Hematopoietic multipotent progenitor cell treated with erythropoietin and hydrocortisone succinate and interleukin-3 and kit ligand, for 17 days (in vitro differentiated cells): ENCODE results near the gene UBL3.

ENCODE experiments used
- DNase-seq: peaks from one replicate; pipeline ENCODE4 v3.0.0-alpha.2; 2015; ENCODE audit warnings: low spot score

The UBL3 gene, protein sequence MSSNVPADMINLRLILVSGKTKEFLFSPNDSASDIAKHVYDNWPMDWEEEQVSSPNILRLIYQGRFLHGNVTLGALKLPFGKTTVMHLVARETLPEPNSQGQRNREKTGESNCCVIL

DNA sequence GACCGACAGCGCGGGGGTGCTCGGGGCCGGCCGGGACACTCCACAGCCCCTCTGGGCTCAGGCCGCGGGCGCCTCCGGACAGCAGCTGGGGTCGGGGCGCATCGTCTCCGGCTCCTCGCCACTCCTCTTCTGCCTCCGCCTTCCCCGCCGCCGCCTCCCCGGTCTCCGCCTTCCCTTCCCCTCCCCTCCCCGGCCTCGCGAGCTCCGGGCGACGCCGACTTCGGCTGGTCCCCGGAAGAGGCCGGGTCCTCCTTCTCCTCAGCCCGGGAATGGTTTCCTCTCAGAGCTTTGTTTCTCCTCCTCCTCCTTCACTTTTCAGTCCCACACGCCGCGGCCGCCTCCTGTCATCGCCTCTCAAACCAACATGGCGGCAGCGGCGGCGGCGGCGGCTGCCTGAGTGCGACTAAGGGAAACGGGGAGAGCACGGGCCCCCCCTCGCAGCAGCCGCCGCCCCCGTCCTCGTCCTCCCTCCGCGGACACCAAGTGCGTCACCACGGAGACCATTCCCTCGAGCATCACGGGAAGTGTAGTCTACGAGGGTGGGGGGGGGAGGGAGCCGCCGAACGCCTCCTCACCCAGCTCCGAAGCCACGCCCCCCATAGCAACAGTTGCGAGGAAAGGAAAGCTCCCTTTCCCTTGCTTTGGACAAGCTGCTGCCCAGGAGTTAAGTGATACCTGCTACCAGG, at the start of gene UBL3:
TSS of gene UBL3 (minus strand) at position 405 of the 686 bp plus-strand sequence. CDS start 1,079 bp downstream, outside the sequence.
- peak; percentile 83 for DNase-seq

DNA sequence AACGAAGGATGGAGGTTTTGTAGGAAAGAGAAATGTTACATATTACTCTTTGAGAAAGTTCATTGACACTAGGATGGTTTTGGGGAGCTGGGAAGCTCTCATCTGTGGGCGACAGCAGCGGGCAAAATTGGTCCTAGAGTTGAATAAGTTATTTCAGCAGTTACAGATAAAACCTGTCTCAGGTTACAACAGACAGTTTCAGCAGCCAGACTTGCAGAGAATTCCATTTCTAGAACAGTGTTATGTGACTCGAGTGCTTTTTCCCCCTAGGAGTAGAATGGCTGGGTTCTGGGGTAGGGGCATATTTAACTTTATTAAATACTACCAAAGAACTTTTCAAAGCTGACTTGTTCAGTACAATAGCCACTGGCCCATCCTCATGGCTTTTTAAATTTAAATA, 46.7 kb upstream of the UBL3 start:
- no peak for DNase-seq

DNA sequence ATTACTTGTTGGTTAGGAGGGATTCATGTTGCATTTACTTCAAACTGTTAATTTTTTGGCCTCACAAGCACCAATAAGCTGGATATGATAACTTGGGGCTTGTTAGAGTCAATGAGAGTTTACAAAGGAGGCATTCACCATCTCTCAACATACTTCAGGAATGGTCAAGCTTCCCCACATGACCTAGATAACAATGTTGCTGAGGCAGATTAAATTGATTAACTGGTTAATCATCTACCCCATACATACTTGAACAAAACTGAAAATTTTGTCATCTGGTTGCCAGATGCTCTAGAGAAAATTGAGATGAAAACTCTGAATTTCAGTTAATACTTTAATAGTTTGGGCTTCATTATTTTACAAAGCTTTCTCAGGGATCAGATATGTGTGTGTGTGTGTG, 43.0 kb upstream of the UBL3 start:
- no peak for DNase-seq

DNA sequence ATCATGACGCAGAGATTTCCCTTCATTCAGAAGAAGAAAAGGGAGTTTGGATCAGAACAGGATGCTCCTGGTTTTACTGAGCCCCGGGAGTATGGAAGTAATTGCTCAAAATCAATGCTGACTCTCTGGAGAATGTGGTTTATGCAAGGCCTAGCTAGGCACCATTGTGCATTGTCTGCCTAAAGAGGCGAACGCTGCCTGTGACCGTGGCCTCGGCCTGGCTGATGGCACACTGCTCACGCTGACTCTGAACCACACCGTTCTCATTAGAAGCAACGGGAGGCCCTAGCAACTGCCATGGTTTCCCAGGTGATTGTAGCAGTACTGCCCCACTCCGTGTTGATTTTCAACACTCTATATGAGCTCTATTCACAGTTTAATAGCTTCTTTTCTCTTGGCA, 41.7 kb upstream of the UBL3 start:
- DNase-seq: no peak

DNA sequence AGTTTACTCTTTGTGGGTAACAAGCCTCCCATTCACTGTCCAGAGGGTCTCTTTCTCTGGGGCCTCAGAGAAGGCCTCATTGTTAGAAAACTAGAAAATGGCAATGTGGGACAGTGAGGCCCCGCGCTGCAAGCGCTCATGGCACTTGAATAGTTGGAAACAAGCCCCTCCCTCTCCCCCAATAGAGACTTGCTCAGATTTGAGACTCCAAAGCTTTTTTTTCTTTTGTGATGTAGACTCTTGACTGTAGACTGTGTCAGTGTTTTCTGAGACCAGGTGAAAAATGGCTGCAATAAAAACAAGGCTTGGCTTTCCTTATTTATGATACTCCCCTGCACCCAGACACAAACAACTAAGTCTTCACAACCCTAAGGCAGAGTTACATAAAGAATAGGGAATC, 38.7 kb upstream of the UBL3 start:
- no peak for DNase-seq

DNA sequence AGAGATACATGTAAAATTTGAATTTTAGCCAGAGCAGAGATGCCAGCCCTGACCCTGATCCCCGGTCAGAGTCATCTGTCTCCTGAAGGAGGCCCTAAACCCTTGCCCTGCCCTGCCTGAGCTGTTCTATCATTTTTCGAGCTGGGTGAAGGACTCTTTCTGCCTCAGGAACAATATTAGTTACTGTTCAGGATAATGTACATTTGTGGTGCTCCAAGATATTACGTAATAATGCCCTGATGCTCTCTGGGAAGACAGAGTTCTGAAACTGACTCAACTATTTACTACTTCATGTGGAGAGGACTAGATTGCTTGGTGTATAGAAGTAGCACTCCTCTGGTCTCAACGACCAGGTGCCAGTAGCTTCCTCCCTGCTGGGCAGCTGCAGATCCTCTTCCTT, 37.9 kb upstream of the UBL3 start:
- DNase-seq: no peak

DNA sequence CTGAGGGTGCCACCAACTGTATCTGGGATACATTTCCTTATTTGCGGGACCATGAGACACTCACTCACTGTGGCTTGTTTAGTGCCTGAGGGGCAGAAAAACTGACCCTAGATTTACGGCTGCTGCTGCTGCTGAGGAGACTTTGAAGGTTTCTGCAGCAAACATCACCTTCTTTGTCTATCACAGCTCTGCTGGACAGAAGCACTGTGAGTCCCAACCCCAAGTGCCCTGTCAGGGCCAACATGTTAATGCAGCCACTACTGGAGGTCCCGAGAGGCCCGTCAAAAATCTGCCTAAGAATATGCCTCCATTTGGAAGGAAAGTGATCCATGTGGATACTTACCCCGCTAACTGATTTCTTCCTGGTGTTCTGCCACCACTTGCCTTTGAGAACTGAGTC, 37.3 kb upstream of the UBL3 start:
- no peak for DNase-seq

DNA sequence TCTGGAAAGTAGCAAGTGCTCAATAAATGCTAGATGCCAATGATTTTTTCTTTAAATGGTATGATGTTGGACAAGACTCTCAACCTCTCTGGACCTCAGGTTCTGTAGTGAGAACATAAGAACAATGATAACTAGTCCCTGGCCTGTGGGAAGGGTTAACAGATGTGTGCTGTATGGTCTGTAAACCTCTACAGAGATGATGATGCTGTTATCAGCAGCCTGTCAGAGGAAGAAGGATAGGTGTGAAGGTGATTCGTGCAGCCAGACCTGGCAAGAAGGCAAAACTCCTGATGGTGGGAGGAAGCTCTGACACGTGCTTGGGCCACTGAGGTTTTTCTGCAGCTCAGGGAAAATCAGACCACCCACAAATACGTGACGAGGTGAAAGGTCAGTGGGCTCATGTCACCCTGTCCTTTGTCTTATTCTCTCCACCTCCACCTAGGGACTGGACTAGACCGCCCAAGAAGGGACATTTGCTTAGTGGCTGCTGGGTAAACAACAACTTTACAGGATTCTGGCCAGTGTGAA, 36.7 kb upstream of the UBL3 start:
- DNase-seq: no peak

DNA sequence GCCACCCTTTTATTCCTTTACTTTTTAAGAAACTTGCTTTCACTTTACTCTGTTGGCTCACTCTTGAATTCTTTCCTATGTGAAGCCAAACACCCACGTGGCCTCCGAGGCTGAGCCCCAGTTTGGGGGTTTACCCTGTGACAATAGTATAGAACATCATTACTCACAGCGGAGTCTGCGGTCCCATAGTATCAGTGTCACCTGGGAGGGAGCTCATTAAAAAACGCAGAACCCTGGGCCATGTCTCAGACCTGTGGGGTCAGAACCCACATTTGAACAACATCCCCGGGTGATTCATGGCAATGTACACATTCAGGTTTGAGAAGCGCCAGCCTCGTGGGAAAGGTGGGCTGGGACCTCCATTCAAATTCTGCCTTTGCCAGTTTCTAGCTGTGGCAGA, 36.0 kb upstream of the UBL3 start:
- no peak for DNase-seq

DNA sequence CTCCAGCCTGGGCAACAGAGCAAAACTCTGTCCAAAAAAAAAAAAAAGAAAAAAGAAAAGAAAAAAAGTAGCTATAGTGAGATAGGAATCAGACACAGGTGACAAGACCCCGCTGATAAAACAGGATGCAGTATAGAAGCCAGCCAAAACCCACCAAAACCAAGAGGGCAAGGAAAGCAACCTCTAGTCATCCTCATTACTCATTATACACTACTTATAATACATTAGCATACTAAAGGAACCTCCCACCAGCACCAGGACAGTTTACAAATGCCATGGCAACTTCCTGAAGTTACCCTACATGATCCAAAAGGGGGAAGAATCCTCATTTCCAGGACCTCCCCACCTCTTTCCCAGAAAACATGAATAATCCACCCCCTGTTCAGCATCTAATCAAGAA, 35.6 kb upstream of the UBL3 start:
- no peak for DNase-seq

DNA sequence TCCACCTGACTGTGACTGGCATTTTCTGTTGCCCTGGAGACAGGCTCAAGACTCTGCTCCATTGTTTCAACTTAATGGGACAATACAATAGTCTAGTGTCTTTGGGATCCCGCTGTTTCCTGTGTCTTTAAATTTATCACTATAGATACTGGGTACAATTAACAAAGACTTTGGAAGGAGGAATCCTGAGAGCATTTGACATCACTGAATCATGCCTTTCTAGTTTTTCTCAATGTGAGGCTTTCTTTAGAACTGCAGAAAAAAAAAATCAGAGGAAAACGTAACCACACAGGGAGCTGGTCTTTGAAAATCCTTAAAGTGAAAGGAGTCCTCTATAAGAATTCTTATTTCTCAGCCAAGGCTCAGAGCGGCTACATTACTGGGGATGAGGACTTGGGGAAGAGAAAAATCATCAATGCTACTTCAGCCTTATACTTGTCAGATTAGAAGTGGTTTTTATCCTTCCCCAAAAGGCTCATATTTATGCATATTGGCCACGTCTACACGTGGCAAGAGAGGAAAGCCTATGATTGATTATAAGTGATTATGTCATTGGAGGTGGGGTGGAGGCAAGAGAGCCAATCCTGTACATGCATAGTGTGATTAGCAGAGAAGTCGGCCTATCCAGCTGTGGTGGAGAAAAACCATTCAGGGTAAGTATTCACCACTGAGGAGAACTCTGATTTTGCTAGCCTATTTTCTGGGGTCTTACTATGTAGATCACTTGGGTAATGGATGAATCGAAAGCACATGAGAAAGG, 34.4 kb upstream of the UBL3 start:
- no peak for DNase-seq

DNA sequence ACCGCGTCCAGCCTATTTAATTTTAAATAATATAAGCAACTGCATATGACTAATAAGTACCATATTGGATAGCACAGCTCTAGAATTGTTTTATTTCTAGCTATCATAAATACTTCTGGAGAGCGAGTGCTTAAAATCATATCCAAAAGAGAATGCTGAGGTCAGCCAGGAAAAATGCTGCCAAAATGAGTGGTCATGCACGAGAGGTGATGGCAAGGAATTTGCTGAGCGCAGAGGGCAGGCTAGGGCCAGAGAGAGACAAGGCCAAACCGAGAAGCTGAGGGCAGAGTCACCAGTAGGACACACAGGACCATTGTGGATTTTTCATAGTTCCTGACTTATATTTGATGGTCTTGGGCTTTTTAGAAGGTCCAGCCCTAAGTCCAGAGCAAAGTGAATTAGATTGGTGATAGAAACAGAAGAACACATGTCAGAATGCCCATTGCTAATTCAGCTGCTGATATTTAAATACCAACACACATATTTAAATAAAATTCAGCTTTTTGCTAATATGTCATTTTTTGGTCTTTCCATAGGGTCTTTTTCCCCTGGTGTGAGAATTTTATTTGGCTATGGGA, 33.6 kb upstream of the UBL3 start:
- no peak for DNase-seq

DNA sequence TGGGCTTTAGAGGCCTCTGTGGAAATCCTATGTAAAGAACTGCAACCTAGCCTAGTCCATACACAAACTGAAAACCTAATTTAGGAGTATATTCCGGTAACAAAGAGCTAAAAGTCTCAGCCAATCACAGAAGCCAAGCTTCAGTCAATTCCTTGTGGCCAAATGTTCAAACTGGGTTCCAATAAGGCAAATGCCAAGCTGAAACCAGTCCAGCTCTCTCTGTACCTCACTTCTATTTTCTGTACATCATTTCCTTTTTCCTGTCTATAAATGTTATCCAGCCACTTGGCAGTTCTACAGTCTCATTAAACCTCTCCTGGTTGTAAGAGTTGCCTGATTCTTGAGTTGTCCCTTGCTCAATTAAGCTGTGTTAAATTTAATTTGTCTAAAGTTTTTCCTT, 31.7 kb upstream of the UBL3 start:
- no peak for DNase-seq

DNA sequence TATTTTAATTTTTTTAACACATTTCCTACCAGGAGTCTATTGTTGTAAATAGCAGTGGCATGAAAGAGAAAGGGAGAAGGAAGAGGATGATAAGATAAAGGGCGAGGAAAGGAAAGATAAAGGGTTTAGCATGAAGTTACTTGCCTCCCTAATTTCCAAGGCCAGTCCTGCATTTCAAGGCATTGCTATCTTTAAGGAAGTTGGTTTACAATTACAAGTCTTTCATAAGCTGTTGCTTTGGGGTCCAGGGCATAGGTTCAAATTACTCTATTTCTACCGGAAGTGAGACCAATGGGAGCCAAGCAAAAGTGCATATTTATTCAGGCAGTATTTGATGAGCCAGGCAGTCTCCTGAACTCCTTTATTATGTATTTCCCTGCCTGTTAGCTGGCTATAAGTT, 27.7 kb upstream of the UBL3 start:
- DNase-seq: no peak

DNA sequence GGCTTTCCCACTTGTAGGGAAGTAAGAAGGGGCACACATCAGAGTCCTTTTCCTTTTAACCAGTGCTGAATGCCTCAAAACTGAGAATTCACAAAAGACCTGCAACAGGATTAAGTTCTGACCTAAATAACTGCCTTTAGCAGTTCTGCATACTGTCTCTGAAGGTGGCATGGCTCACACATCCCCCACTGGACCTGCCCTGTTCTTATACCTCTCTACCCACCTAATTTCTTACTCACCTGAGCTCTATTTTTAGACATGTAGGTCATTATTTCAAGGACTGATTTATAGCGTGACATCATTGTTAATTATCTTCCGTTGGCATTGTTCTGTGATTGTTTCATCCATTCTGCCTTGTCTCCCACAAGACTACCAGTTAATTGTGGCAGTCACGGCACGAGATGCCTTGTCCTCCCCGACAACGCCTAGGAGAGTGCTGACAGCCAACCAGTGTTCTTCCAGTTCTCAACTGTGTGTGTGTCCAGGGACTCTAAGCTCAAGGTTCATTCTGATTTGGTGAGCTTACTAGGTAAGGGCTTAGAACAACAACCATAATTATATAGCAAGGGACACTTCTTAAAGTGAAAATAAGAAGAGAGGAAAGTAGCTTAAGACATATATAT, 27.1 kb upstream of the UBL3 start:
- no peak for DNase-seq

DNA sequence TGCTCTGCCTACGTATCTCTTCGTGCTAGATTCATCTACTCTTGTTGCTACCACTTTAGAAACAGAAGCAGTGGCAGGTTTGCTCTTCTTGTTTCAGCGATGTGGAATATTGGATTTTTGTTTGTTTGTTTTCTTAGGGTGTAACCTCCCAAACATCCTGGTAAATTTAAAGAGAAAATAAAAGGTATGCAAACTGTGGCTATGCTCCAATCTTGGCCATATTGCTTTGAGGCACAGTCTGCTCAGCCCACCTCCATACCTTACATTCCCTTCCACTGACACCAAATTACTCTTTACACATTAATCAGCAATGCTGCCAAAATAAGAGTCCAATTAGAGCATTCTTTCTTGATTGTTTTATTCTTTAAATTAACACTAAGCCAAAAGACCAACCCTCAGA, 25.2 kb upstream of the UBL3 start:
- no peak for DNase-seq

DNA sequence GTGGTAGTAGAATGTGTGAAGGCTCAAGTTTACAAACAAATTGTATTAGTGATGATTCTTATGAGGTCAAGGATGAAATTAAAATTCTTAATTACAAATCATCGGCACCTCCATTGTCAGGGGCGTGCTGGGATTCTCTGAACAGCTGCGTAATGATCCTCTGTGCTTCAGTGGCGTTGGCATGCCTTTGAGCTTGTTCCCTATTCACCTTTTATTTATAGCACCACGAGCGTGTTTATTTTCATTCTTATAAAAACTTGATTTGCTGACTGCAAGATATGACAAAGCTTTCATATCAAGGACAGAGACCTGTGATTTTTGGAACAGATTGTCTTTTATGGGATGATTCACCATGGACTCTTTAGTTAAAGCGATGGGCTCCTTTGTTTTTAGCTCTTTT, 18.2 kb upstream of the UBL3 start:
- no peak for DNase-seq

DNA sequence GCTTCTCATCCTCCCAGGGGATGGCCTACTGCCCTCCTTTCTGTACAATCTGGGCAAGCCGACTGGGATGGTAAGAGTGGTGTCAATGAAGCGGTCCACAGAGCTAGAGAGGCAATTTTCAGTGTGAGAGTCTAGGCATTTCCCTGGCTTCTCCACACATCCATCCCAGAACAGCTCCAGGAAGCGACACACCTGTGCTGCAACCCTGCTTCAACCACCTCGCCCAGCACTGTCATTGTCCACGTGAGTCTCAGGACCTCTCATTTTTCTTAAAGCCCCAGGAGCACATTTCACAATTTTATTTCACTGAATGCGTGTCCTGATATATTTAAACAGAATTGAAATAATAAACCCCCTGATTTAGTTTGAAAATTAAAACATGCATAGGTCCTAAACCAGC, 15.5 kb upstream of the UBL3 start:
- no peak for DNase-seq

DNA sequence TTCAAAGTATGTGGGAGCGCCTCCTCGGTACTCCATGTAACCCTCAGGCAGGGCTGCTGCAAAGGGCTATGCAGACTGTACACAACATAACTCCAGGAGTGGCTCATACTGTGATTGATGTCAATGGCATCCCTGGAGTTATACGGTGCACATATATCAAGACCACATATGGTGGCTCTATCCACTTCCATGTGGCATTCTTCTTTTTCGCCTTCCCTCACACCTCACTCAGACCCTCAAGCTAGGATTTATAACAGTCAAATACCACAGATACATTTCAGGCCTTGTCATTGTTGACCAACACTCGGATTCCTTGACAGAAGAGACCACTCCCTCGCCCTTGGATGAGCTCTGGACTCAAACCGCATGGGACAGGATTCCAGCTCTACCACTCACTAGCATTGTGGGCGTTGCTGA, 11.3 kb upstream of the UBL3 start:
- no peak for DNase-seq

DNA sequence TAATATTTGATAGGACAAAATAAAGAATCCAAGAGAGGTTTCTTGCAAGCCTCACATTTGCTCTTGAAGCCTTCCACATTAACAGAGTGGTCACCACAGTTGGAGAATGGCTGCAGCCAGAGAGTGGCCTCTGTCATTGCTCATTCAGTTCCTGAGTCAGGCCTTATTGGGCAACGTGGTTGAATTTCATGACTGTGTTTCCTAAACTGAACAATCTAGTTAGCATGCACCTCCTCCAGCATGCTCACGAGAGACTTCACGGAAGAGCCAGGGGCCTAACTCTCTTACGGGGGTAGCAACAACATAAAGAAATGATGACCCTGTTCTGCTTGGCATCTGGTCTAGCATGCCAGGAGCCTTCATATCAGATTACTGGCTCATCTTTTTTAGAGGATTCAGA, 9.6 kb upstream of the UBL3 start:
- no peak for DNase-seq

DNA sequence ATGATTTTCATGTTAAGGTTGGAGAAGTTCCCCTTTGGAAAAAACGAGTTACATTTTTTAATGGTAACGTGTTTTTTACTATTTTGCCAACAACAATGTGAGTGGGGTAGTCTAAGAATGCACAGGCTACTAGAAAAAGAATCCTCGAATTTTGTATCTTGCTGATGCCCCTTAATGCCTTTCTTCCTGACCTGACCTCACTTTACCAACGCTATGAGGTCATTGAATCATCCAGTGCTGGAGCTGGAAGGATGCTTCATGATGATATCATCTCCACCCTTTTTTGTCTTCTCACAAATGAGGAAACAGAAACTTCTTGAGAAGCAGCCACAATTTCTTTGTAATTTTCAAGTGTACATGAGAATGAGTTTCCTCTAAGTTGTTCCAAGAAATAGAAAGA, 8.2 kb upstream of the UBL3 start:
- DNase-seq: no peak

DNA sequence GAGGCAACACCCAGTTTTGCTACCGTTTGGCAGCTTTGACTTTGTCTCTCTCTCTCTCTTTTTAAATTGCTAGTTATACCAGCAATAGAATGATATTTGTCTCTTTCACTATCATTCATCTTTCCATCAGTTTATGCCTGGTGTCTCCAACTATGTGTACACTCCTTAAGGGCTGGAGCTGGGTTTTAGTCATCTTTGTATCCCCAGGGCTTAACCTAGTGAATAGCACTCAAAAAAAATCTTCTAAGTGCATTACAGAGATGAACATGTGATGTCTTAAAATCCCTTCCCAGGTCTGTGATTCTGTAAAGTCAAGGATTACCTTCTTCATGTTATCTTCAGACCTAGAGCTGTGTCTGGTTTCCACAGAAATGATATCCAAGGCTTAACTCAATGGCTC, 7.8 kb upstream of the UBL3 start:
- no peak for DNase-seq

DNA sequence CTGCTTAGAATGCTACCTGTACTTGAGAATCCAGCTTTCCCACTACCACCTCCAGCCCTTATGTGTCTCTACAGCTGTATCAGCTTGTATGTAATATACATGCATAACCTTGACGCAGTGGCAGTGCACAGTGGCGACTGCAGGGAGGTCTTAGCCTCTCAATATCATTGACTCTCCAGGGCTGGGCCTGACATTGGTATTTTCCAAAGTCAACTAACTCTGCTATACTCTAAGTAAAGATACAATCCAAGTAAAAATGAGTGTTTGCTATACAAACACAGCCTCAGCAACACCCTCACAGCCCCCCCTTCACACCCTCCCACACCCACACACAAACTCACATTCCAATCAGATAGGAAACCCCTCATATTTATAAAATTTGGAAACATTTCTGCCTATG, 6.7 kb upstream of the UBL3 start:
- DNase-seq: no peak
